AG10803 (cell line): ENCODE measurements around the gene CTU2.

ENCODE experiments used
- DNase-seq: peaks from one replicate; pipeline ENCODE4 v3.0.0; 2010; ENCODE audit warnings: low read depth
- H3K4me3 ChIP-seq: 2 replicates; pipeline ENCODE4 v1.5.1; 2011; ENCODE audit warnings: mild to moderate bottlenecking, low read length, control low read depth
- CTCF ChIP-seq: conservative IDR thresholded peaks from 2 replicates; pipeline ENCODE4 v1.5.1; 2011; ENCODE audit warnings: mild to moderate bottlenecking, low read length, control low read depth, inconsistent platforms

Gene CTU2

GRCh38 chr16:88731699-88732098, 25.4 kb downstream of the CTU2 start:
- no peak overlapping the region for H3K4me3 ChIP-seq
- no peak for TF ChIP-seq CTCF
- DNase-seq = no peak

- no peak overlapping the region for H3K4me3 ChIP-seq
- TF ChIP-seq CTCF = no peak
- DNase-seq = no peak
These were observed 26.1 kb downstream of the CTU2 start for GRCh38 chr16:88732172-88732960.

- H3K4me3 ChIP-seq = no peak overlapping the region
- DNase-seq = no peak
- TF ChIP-seq CTCF = no peak
These were observed 26.6 kb downstream of the CTU2 start for GRCh38 chr16:88732961-88733294.

- TF ChIP-seq CTCF = no peak
- DNase-seq = no peak
- H3K4me3 ChIP-seq = no peak overlapping the region
These were observed 27.5 kb downstream of the CTU2 start for GRCh38 chr16:88733630-88734360.

- DNase-seq = no peak
- H3K4me3 ChIP-seq = no peak overlapping the region
- no peak for TF ChIP-seq CTCF
These were observed 28.0 kb downstream of the CTU2 start for GRCh38 chr16:88734361-88734728.

- no peak for DNase-seq
- no peak for TF ChIP-seq CTCF
- H3K4me3 ChIP-seq = no peak overlapping the region
These were observed 28.8 kb downstream of the CTU2 start for GRCh38 chr16:88735121-88735520.

- no peak for TF ChIP-seq CTCF
- no peak overlapping the region for H3K4me3 ChIP-seq
- DNase-seq = no peak
These were observed 29.3 kb downstream of the CTU2 start for GRCh38 chr16:88735616-88736015.
